K562 (cell line): Measurements from ENCODE around the gene NHSL2. TPM values are rescaled to one million over a fixed set of nuclear protein-coding genes. Genes with fewer than 3 reads are reported as not detected.

ENCODE experiments used
- ATAC-seq: fragments of 200-7000 bp; cut with Tn5 transposase; 3 replicates; pipeline ENCODE4 v1.9.1; 2020; ENCODE audit warnings: moderate library complexity
- BruUV-seq: library from RNA; stranded (reverse); fragments of 400-500 nt; replicated peaks from 2 replicates; lab custom pipeline; 2021; lab: Mats Ljungman, UMichigan
- CTCF ChIA-PET: fragments of 300-600 bp; formaldehyde crosslinking; extraction: SDS; loops from one replicate; lab custom pipeline; 2021; ENCODE audit warnings: low intra/inter-chr PET ratio; lab: Yijun Ruan, JAX
- POLR2A ChIA-PET: fragments of 300-600, 350-650 bp; sonication (Branson Sonifier 250); formaldehyde crosslinking; extraction: SDS; loops from one replicate; lab custom pipeline; 2021; ENCODE audit warnings: antibody characterized with exemption, inconsistent platforms; lab: Yijun Ruan, JAX
- DNase-seq, 4 experiments: peaks; one replicate each; pipeline versions ENCODE4 v3.0.0 to v3.0.0-alpha.2; 2011 to 2018; ENCODE audit warnings: low spot score in 3 of 4, mixed read lengths in 3 of 4; ENCODE audit errors: extremely low read depth in 1 of 4
- FAIRE-seq: peaks from 2 replicates; lab custom pipeline; 2011; peaks lifted over from hg19 to GRCh38; lab: Jason Lieb, UNC
- H2AFZ ChIP-seq: 2 replicates; pipeline ENCODE4 v1.6.0; 2011; ENCODE audit warnings: low read depth, low read length, control low read depth, inconsistent platforms
- H3K27ac ChIP-seq: fragments of 200-600 bp; 3 replicates; pipeline ENCODE4 v1.8.0; 2011; ENCODE audit warnings: low read depth, mild to moderate bottlenecking, control low read depth, inconsistent platforms, low read length, moderate library complexity, mixed read lengths; ENCODE audit errors: extremely low read depth
- H3K27me3 ChIP-seq, 2 experiments: fragments of 300-600 bp in 1 of 2; 2 replicates in 1 of 2; 3 replicates in 1 of 2; pipeline versions ENCODE4 v1.6.0 to v1.8.0; 2011; ENCODE audit warnings: inconsistent platforms in 2 of 2, low read length in 2 of 2, mild to moderate bottlenecking in 1 of 2, mixed read lengths in 1 of 2, moderate library complexity in 1 of 2; ENCODE audit not compliant: control insufficient read depth in 2 of 2, insufficient read depth in 2 of 2
- H3K36me3 ChIP-seq: fragments of 300-600 bp; 3 replicates; pipeline ENCODE4 v1.8.0; 2011; ENCODE audit warnings: mild to moderate bottlenecking, low read length, inconsistent platforms; ENCODE audit not compliant: control insufficient read depth, insufficient read depth
- H3K4me1 ChIP-seq, 2 experiments: fragments of 200-600 bp in 1 of 2; replicated peaks in 1 of 2; 2 replicates in 1 of 2; 3 replicates in 1 of 2; pipeline versions ENCODE4 v1.5.1 to v1.8.0; 2011; ENCODE audit warnings: inconsistent platforms in 2 of 2, low read length in 2 of 2, mild to moderate bottlenecking in 1 of 2, mixed read lengths in 1 of 2, moderate library complexity in 1 of 2; ENCODE audit not compliant: control insufficient read depth in 2 of 2, insufficient read depth in 2 of 2
- H3K4me2 ChIP-seq: 2 replicates; pipeline ENCODE4 v1.6.1; 2011; ENCODE audit warnings: low read length, control low read depth, inconsistent platforms, mixed read lengths; ENCODE audit not compliant: insufficient read depth
- H3K4me3 ChIP-seq: fragments of 200-600 bp; sonication (generic), shearing (Covaris generic); 2 replicates; pipeline ENCODE4 v1.5.1; 2016; ENCODE audit warnings: control low read depth, inconsistent platforms
- H3K79me2 ChIP-seq: fragments of 200-600 bp; 3 replicates; pipeline ENCODE4 v1.8.0; 2011; ENCODE audit warnings: low read length, inconsistent platforms; ENCODE audit not compliant: control insufficient read depth, insufficient read depth
- H3K9ac ChIP-seq, 2 experiments: 2 replicates each; pipeline versions ENCODE4 v1.6.0 to v1.6.1; 2011; ENCODE audit warnings: low read depth in 2 of 2, low read length in 2 of 2, control low read depth in 1 of 2, inconsistent platforms in 1 of 2, mild to moderate bottlenecking in 1 of 2, mixed read lengths in 1 of 2; ENCODE audit not compliant: insufficient read depth in 1 of 2
- H3K9me1 ChIP-seq: one replicate; pipeline ENCODE4 v1.6.0; 2011; ENCODE audit warnings: inconsistent platforms, mild to moderate bottlenecking, low read length, moderate library complexity; ENCODE audit not compliant: control insufficient read depth, insufficient read depth
- H3K9me3 ChIP-seq: replicated peaks from 2 replicates; pipeline ENCODE4 v1.5.1; 2011; ENCODE audit warnings: low read depth, low read length, inconsistent platforms; ENCODE audit not compliant: control insufficient read depth, insufficient read depth
- H4K20me1 ChIP-seq: replicated peaks from 2 replicates; pipeline ENCODE4 v1.6.1; 2011; ENCODE audit warnings: low read length, inconsistent platforms, mixed read lengths; ENCODE audit not compliant: control insufficient read depth, insufficient read depth
- CHD7 ChIP-seq: fragments of 200-600 bp; sonication (generic); IDR thresholded peaks from one replicate; pipeline ENCODE4 v1.6.1; 2012; ENCODE audit warnings: mild to moderate bottlenecking, low read depth, low read length, inconsistent platforms
- GATAD2B ChIP-seq: fragments of 450-650 bp; IDR thresholded peaks from 2 replicates; pipeline ENCODE4 v1.6.1; 2017; ENCODE audit warnings: mild to moderate bottlenecking, borderline replicate concordance
- HDGF ChIP-seq: fragments of 450-650 bp; IDR thresholded peaks from 2 replicates; pipeline ENCODE4 v1.6.1; 2016
- MTA3 ChIP-seq: fragments of 450-650 bp; formaldehyde crosslinking; IDR thresholded peaks from 2 replicates; pipeline ENCODE4 v1.6.1; 2017; ENCODE audit warnings: mild to moderate bottlenecking, borderline replicate concordance
- TCF7L2 ChIP-seq: fragments of 150-350 bp; IDR thresholded peaks from 2 replicates; pipeline ENCODE4 v1.6.1; 2016; ENCODE audit warnings: low read depth, mild to moderate bottlenecking, low read length, moderate library complexity
- ZNF445 ChIP-seq: fragments of 250-450 bp; sonication (Bioruptor Pico); IDR thresholded peaks from 2 replicates; pipeline ENCODE4 v1.4.0; 2020; ENCODE audit warnings: low read depth, mild to moderate bottlenecking, moderate library complexity
- ZNF655 ChIP-seq: fragments of 250-450 bp; sonication (Bioruptor Pico); IDR thresholded peaks from 2 replicates; pipeline ENCODE4 v1.5.0; 2021
- WGBS: fragments of 100-300 bp; shearing (Covaris generic); methylation state at CpG from one replicate; pipeline ENCODE4 v1.1.6; 2016; ENCODE audit warnings: low coverage, mixed read lengths; ENCODE audit not compliant: insufficient coverage; ENCODE audit errors: missing lambda C conversion rate; 5-methylcytosine and 5-hydroxymethylcytosine counted together
- in situ Hi-C: fragments of 300-500 bp; cut with MboI; formaldehyde crosslinking; loops from 4 replicates; pipeline ENCODE4 v1.15.0; 2018; ENCODE audit warnings: inconsistent platforms, mixed read lengths
- intact Hi-C: fragments of 100-400 bp; cut with micrococcal nuclease; formaldehyde crosslinking; loops from 2 replicates; pipeline ENCODE4 v1.14.2; 2022
- polyA plus RNA-seq, 8 experiments: library from polyadenylated mRNA; depleted of rRNA in 4 of 8; stranded (reverse) in 5 of 8; unstranded in 3 of 8; fragments of >200 nt; fragmentation: Nextera tagmentation in 2 of 8; fragmentation: Illumina TruSeq in 1 of 8; extraction: Ambion mirVana in 2 of 8; extraction: Trizol in 1 of 8; gene quantifications; 2 replicates each; pipeline versions ENCODE4 v1.2.1 to v1.2.3, GENCODE V29; 2011 to 2014; ENCODE audit warnings: inconsistent platforms in 1 of 8, missing spikeins in 1 of 8
- total RNA-seq, 7 experiments: library from RNA; depleted of rRNA in 6 of 7; stranded (reverse); fragments of >200 nt in 6 of 7; fragmentation: Illumina TruSeq in 2 of 7; extraction: Trizol in 2 of 7; gene quantifications; 2 replicates each; pipeline versions ENCODE4 v1.2.1 to v1.2.3, GENCODE V29; 2011 to 2021; ENCODE audit warnings: low replicate concordance in 1 of 7

Gene NHSL2
- total and polyA plus RNA-seq, 9 of the 15 experiments (the other 6 are each of a cell fraction or from before 2014, with no cell fraction given), result 0.02 TPM; not detected in 8

- Histone ChIP-seq H3K27ac (no peak overlapping the region), H3K36me3 (no peaks in the 10 kb centered on the region), H3K9me1 (no peaks in the 10 kb centered on the region), H3K9me3 (no peaks in the 10 kb centered on the region), H3K79me2 (no peaks in the 10 kb centered on the region), H2AFZ (no peak overlapping the region), H3K27me3 (peaks cover 0 to 4% of the 10 kb centered on the region in 2 experiments; a peak in 1 of 5 replicates), H3K4me3 (no peak overlapping the region), H4K20me1 (no peaks in the 10 kb centered on the region), H3K4me2 (no peak overlapping the region), H3K4me1 (no peaks in the 10 kb centered on the region), H3K9ac (no peak overlapping the region)
- no TSS peak for BruUV-seq
- ChIA-PET CTCF (no interaction called here), POLR2A (interaction anchor here (0.8 kb wide), 1 partner anchor 10 kb away, joined by 3 read pairs; no protein-coding TSS in a partner anchor)
- WGBS, result 3% methylated on average over 4 of the region's 4 CpGs
- no peak for DNase-seq
- in situ Hi-C loops, result no loop called here
- FAIRE-seq, result no peak
- intact Hi-C loops, result no loop called here
- ATAC-seq, result no peak
- TF ChIP-seq GATAD2B, result no peak
- no peak for TF ChIP-seq ZNF445 (CRISPR knock-in tag)
- no peak for TF ChIP-seq HDGF
- no peak for TF ChIP-seq ZNF655 (CRISPR knock-in tag)
- no peak for TF ChIP-seq TCF7L2
- no peak for TF ChIP-seq CHD7
- no peak for TF ChIP-seq MTA3
These were observed 95.8 kb downstream of the NHSL2 start for GRCh38 chrX:72006461-72006860.
